NCI-H526 (cell line): Measurements from ENCODE around the gene CMTM6.
"Not testable (repeated sequence)": the region's sequence is repeated elsewhere in the genome, so short reads cannot be mapped to it uniquely, and the experiment has no call there.

Experiments used
- DNase-seq, 2 experiments: peaks; one replicate each; lab custom pipeline; 2025; lab: John Stamatoyannopoulos, UW

The CMTM6 gene

DNA sequence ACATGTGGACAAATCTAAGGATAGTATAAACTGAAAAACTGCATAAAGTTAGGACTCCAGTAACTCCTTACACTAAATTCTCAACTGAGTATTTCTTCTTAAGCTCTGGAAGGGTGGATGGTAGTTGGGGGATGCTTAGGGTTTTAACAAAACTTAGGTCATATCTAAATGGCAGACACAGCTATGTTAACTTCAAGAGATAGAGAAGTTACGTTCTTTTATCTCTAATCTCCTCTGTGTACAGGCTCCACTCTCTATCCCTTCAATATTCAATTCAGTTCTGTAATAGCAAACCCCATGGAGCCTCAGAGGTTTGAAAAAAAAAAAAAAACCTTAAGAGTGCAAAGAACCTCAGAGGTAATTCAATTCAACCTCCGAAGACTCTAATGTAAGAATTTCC lies 3.1 kb downstream of the CMTM6 start:
- DNase-seq, result no peak

DNA sequence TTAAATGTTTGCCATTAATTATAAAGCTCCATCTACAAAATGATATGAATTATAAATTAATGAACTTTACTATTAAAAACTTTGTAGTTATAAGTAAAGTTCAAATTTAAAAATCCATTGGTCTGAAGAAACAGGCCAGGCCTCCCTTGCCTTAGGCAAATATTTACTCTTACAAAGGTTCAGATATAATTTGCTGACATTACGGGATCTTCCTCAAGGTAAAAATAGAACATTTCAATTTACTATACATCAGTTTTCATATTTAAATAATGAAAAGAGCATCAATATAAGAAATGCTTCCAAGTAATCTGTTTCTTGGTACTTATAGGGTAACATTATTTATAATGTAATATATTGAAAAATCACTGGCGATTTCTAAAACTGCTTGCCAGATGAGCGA lies 3.7 kb downstream of the CMTM6 start:
- no peak for DNase-seq

GRCh38 chr3:32498252-32498651 lies 4.4 kb downstream of the CMTM6 start:
- peak in 1 of 2 experiments; percentile 9 for DNase-seq

GRCh38 chr3:32495609-32496008 lies 7.0 kb downstream of the CMTM6 start:
- no peak for DNase-seq

GRCh38 chr3:32495085-32495484 lies 7.6 kb downstream of the CMTM6 start:
- peak in 1 of 2 experiments; percentile 47 for DNase-seq

- no peak for DNase-seq
Observed at GRCh38 chr3:32493437-32494414, 8.9 kb downstream of the CMTM6 start.

DNA sequence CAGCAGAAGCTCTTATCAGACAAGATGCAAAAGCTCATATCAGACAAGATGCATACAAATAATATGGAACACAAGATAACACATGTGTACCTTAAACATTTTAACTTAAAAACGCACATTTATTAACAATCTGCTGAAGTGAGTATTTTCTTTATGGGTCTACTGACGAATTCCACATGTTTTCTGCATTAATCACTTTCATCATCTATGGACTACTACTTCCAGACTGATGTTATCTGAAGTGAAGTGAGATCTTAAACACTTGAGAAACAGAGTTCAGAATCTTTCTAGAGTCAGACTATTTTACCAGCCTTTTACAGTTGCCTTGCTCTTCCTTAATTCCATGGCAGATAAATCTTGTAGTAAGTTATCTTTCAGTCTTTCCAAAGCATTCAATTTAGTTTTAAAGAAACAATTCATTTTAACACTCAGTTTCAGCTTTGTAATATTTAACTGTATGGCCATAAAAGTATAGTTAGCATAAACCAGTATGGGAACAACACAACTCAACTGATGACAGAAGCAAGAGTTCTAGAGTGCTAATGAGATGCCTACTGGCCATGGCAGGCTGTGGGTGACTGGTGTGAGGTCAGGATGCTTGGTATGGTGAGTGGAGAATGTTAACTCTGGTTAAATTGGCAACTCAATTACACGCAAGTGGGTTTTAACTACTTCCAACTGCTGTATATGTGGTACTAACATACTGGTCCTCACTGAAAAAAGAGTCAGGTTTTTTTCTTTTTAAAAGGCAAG lies 9.8 kb downstream of the CMTM6 start:
- no peak for DNase-seq

DNA sequence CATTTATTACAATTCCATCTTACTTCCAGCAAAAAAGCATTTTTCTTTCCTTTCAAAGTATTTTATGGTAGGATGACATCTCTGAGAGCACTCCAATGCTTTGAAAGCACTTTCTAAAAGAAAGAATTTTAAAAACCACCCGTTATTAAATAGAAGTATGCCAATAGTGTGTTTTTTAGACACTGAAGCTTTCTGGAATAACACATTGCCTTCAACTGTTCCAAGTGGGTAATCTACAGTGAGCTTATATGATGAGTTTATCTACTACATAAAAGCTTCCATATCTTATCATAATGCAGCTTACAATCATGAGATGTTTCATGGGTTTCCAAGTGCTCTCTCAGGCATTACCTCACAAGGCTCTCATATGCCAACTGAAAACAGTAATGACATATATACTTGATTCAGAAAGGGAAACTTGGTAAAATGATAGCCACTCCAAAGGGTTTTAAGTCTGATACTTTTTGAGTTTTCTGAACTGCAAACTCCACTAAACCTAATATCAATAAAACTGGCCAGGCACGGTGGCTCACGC lies 14.1 kb downstream of the CMTM6 start:
- no peak for DNase-seq

DNA sequence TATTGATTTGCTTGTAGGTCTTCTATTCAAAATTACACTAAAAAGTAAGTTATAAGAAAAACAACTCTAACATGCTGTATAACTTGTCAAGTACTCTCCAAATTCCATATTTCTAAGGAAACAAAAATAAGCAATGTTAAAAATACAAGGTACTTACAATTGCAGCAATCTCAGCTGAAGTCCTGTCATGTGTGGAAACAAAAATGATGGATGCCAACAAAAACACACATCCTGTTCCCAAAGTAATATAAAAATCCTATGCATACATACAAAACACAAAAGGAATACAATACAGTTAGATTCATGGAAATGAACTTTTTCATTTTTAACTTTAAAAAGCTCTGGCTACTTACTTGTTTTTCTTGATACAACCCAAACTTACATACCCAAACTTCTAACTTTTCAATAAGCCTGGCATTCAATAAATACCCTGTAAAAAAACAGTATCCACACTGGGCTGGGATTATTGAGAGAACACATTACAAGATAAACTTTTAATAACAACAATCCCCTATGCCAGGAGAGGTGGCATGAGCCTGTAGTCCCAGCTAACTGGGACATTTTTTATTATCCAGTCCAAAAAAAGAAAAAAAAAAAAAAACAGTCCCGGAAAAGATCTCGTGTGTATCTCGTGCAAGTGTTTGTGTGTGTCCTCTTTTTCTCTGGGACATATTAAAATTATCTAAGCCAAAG lies 14.7 kb downstream of the CMTM6 start:
- DNase-seq, result no peak

- DNase-seq, result no peak
Observed at GRCh38 chr3:32484436-32484835, 18.2 kb downstream of the CMTM6 start.

- no peak for DNase-seq
Observed at GRCh38 chr3:32483772-32484171, 18.9 kb downstream of the CMTM6 start.

DNA sequence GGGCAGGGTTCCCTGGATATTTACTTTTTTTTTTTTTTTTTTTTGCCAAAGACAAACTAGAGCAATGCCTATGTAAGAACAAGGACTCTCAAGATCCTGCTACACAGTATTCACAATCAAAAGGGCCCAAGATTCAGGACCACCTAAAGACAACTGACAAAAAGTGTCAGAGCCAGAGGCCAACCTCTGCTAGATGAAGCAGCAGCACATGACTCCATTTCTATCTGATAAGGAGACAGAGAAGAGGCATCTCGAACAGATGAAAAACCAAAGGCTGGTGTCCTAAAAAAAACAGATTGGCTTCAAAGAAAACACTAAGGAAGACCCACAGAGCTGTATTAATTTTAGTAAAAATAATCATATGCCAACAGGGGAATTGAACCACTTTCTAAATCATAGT lies 20.0 kb downstream of the CMTM6 start:
- DNase-seq, result no peak

DNA sequence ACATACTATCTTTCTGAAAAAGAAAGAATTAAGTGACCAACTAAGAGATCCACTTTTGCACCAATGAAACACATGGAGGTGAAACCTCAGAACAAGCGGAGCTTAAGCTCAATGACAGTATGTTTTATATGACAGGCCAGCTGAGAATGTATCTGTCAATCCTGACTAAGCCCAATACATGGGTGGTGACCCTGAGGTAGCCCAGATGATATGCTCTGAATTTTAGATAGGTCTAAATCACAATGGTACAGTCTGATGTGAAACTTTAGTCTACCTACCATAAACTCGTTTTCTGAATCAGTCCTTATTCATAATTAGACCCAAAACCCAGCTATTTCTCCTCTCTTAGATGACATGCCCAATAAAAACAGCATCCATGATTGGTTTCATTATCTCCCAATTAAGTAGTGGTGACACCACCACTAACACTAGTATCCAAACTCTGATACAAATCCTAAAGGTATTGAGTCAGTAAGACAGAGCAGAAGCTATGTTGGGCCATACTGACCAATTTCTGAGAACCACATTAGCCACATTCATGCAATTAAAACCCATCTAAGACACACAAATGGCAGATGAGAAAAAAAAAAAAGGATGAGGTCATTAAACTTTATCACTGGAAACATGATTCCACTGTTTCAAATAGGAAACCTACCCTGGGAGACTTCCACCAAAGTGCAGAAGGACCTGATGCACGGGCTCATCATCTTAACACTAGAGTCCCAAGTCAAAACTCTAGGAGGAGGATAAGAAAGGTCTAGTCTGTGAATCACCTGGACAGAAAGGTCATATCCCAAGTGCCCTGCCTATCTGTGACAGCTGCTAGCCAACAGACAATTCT lies 20.6 kb downstream of the CMTM6 start:
- no peak for DNase-seq

- no peak for DNase-seq
Observed at GRCh38 chr3:32480604-32481003, 22.0 kb downstream of the CMTM6 start.

- DNase-seq, result no peak
Observed at GRCh38 chr3:32474201-32474600, 28.5 kb downstream of the CMTM6 start.

DNA sequence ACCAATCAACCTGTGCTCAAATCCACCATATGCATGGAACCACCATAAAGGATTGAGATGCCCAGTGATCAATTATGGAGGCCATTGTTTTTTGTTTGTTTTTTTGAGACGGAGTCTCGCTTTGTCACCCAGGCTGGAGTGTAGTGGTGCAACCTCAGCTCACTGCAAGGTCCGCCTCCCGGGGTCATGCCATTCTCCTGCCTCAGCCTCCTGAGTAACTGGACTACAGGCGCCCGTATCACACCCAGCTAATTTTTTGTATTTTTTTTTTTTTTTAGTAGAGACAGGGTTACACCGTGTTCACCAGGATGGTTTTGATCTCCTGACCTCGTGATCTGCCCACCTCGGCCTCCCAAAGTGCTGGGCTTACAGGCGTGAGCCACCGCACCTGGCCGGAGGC lies 30.5 kb downstream of the CMTM6 start:
- not testable (repeated sequence) for DNase-seq

DNA sequence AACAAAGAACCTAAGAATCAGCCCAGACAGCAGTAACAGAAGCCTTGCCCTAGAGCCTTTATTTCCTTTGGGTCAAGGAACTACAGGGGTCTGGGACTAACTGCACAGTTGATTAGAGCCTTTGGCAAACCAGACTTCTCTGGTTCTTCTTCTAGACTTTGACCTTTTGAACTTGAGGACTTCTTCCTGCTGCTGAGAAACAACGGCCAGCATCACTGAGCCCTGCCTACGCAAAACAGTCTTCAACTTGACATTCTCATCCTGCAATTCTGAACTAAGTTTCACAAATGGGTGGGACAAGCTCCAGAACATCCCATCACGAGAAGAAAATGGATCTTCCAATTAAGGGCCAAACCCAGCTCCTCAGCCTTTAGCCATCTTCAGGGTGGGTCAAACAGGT lies 31.4 kb downstream of the CMTM6 start:
- DNase-seq, result no peak

- no peak for DNase-seq
Observed at GRCh38 chr3:32470362-32470761, 32.3 kb downstream of the CMTM6 start.

DNA sequence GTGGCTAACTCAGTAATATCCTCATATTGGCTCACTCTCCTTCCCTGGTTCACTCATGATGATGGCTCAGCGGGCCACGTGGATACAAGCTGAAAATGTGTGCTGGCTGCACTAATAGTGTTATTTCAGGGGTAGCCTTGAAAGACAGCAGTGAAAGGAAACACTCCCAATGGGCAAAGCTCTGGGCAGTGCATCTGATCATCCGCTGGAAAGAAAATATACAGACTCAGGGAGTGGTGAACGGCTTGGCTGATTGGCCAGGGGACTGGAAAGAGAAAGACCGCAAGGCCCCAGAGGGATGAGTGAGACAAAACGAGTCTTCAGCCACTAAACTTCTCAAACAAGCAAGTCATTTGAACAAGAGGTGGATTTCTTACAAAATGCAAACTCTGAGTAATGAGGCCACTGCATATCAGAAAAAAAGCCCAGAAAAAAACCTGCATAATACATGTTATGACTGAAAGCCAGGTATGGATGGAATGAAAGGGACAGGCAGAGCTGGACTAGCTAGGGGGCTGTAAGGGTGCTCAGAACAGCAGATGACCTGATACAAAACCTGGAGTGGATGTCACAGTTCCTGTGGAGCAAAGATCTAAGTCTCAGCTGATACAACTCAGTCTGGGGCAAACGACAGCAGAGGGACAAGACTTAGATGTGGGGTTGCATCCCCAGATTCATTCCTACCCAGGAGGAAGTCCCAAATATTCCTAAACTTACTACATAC lies 33.3 kb downstream of the CMTM6 start:
- DNase-seq, result no peak

DNA sequence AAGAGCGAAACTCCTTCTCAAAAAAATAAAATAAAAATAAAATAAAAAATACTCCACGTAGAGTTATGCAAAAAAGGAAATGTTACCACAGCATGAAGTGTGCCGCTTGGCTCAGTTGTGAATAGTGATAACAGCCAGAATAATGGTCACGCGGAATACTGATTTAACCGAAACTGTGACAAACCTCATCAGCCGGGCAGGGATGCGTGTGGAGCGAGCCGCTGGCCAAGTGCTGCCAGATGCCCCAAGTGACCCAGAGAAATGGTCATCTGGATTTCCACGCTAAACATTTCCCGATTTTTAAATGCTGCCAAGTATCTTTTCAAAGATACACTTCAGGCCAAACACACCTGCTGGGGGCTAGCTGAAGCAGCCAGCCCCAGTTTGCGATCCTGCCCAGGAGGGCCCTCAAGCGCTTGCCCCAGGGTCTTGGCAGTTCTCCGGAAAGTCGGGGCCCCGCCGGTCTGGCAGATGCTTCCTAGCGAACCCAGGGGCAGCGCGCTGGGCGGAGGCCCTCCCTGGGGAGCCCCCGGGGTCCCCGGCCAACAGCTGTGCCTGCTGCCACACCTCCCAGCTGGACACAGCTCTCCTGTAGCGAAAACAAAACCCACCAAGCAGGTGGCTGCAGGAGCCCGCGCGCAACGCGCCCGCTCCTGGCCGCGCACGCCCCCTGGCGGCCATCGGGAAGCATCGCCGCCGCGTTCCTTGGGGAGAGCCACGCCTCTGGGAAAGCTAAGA lies 35.1 kb downstream of the CMTM6 start:
- DNase-seq, result peak in 1 of 2 experiments; percentile 72
